Measurements from ENCODE around the gene NUP133.

NUP133 gene

GRCh38 chr1:229432116-229432461, 76.1 kb downstream of the NUP133 start:
- ChIA-PET CTCF (no interaction called here), POLR2A (interaction anchor here (0.6 kb wide), 1 partner anchor 103 kb away, joined by 3 read pairs; no protein-coding TSS in a partner anchor)
- no peak for DNase-seq (ENCODE audit: extremely low spot score)
- no peak for TF ChIP-seq CTCF (IDR thresholded peaks at IDR 0.05; ENCODE audit: control extremely low read depth, extremely low read depth, low read depth, missing control alignments)

- POLR2A ChIA-PET = no interaction called here
- no peak for TF ChIP-seq CTCF (IDR thresholded peaks at IDR 0.05; ENCODE audit: control extremely low read depth, extremely low read depth, low read depth, missing control alignments)
- CTCF ChIA-PET = interaction anchor here (2.3 kb wide), 1 partner anchor 9 kb away, joined by 12 read pairs; no protein-coding TSS in a partner anchor
- DNase-seq (ENCODE audit: extremely low spot score) = no peak
Observed at GRCh38 chr1:229431284-229432115, 76.6 kb downstream of the NUP133 start.

DNA sequence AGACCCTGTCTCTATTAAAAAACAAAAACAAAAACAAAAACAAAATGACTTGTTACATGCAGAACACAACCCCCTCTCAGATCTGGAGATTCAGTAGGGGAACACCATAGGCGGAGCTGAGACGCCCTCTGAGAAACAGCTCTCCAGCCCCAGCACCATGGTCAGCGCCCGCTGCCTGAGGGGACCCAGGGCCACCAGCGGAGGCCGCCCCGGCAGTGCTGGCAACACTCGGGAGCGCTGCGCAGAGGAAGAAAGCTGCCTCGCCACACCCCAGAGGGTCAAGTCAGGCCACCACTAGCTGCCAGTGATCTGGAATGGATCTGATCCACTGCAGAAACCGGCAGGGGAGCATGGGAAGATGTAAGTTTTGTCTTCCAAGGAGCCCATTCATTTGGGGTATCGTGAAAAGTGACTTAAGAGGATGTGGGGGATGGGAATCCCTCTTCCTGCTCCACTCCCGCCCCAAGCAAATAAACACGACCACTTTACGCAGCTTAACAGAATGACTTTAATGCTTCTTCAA, 77.3 kb downstream of the NUP133 start:
- CTCF ChIA-PET = interaction anchor here (0.8 to 2.3 kb wide), 2 partner anchors 10 to 52 kb away, joined by 3 to 12 read pairs; no protein-coding TSS in a partner anchor
- no peak for DNase-seq (ENCODE audit: extremely low spot score)
- no peak for TF ChIP-seq CTCF (IDR thresholded peaks at IDR 0.05; ENCODE audit: control extremely low read depth, extremely low read depth, low read depth, missing control alignments)
- POLR2A ChIA-PET = no interaction called here

DNA sequence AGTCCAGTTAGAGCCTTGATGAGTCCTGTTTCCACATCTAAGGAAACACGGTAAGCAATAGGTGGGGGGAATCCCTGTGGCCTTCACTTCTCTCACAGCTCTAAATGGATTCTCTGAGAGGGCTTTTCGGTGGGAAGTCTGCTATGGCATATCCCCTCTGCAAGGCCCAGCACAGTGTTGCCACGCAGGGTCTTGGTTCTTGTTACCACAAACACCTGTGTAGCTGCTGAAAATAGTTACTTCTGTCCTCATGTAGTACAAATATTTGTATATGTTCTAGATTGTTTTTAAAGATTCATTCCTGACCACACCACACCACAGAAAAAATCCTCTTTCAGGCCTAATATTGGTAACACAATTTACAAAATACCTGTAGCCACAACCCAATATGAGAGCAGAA, 79.9 kb downstream of the NUP133 start:
- CTCF ChIA-PET = interaction anchor here (0.9 to 1.5 kb wide), 2 partner anchors 24 to 41 kb away, joined by 3 to 4 read pairs; no protein-coding TSS in a partner anchor
- POLR2A ChIA-PET = no interaction called here

GRCh38 chr1:229427572-229427971, 80.6 kb downstream of the NUP133 start:
- ChIA-PET CTCF (interaction anchor here (0.9 to 1.5 kb wide), 4 partner anchors 13 to 55 kb away, joined by 3 to 4 read pairs (median 4); no protein-coding TSS in a partner anchor), POLR2A (no interaction called here)
- TF ChIP-seq CTCF (IDR thresholded peaks at IDR 0.05; ENCODE audit: control extremely low read depth, extremely low read depth, low read depth, missing control alignments) = no peak
- no peak for DNase-seq (ENCODE audit: extremely low spot score)

More for the DNA sequence above, 79.9 kb downstream of the NUP133 start:
- no peak for DNase-seq (ENCODE audit: extremely low spot score)
- no peak for TF ChIP-seq CTCF (IDR thresholded peaks at IDR 0.05; ENCODE audit: control extremely low read depth, extremely low read depth, low read depth, missing control alignments)

- no peak for DNase-seq (ENCODE audit: extremely low spot score)
- no peak for TF ChIP-seq CTCF (IDR thresholded peaks at IDR 0.05; ENCODE audit: control extremely low read depth, extremely low read depth, low read depth, missing control alignments)
- POLR2A ChIA-PET = no interaction called here
- CTCF ChIA-PET = no interaction called here
Observed at GRCh38 chr1:229425564-229426159, 82.5 kb downstream of the NUP133 start.
